Keratinocyte (primary cell): ENCODE results near the gene PLA2G6. TPM values are rescaled to one million over a fixed set of nuclear protein-coding genes. Genes with fewer than 3 reads are reported as not detected.
A peak's percentile ranks its signal among the peaks of the same experiment; 100 is the strongest.

ENCODE experiments used
- DNase-seq: peaks from one replicate; pipeline ENCODE4 v3.0.0-alpha.2; 2011; ENCODE audit warnings: low read depth, missing footprints, low spot score
- FAIRE-seq: peaks from 2 replicates; lab custom pipeline; 2011; peaks lifted over from hg19 to GRCh38; lab: Jason Lieb, UNC
- H2AFZ ChIP-seq: 2 replicates; pipeline ENCODE4 v1.6.0; 2012; ENCODE audit warnings: low read length, control low read depth, inconsistent platforms; ENCODE audit not compliant: control insufficient read depth
- H3K27ac ChIP-seq: 2 replicates; pipeline ENCODE4 v1.5.1; 2011; ENCODE audit warnings: low read length; ENCODE audit not compliant: control insufficient read depth, insufficient read depth
- H3K27me3 ChIP-seq: 3 replicates; pipeline ENCODE4 v1.6.0; 2011; ENCODE audit warnings: low read length; ENCODE audit not compliant: control insufficient read depth, insufficient read depth; ENCODE audit errors: extremely low read depth
- H3K36me3 ChIP-seq, 2 experiments: 2 replicates in 1 of 2; 3 replicates in 1 of 2; pipeline ENCODE4 v1.5.1; 2011; ENCODE audit warnings: low read length in 2 of 2, mild to moderate bottlenecking in 1 of 2; ENCODE audit not compliant: control insufficient read depth in 2 of 2, insufficient read depth in 2 of 2; ENCODE audit errors: extremely low read depth in 1 of 2
- H3K4me1 ChIP-seq: 3 replicates; pipeline ENCODE4 v1.5.1; 2011; ENCODE audit warnings: low read length; ENCODE audit not compliant: control insufficient read depth, insufficient read depth; ENCODE audit errors: extremely low read depth
- H3K4me2 ChIP-seq: 3 replicates; pipeline ENCODE4 v1.6.0; 2011; ENCODE audit warnings: low read depth, low read length; ENCODE audit not compliant: control insufficient read depth, insufficient read depth; ENCODE audit errors: extremely low read depth
- H3K4me3 ChIP-seq, 3 experiments: fragments of 200-600 bp in 1 of 3; sonication (generic) in 1 of 3; 2 replicates in 2 of 3; 3 replicates in 1 of 3; pipeline ENCODE4 v1.5.1; 2011 to 2016; ENCODE audit warnings: low read length in 3 of 3, mild to moderate bottlenecking in 3 of 3, control low read depth in 2 of 3, inconsistent platforms in 1 of 3, low read depth in 1 of 3, mixed read lengths in 1 of 3, mixed run types in 1 of 3, moderate library complexity in 1 of 3; ENCODE audit not compliant: control insufficient read depth in 2 of 3, insufficient read depth in 2 of 3; ENCODE audit errors: extremely low read depth in 1 of 3
- H3K79me2 ChIP-seq: 2 replicates; pipeline ENCODE4 v1.6.0; 2012; ENCODE audit warnings: low read length; ENCODE audit not compliant: control insufficient read depth, insufficient read depth
- H3K9ac ChIP-seq: 3 replicates; pipeline ENCODE4 v1.6.0; 2011; ENCODE audit warnings: low read length; ENCODE audit not compliant: control insufficient read depth, insufficient read depth; ENCODE audit errors: extremely low read depth
- H3K9me1 ChIP-seq: 3 replicates; pipeline ENCODE4 v1.6.0; 2011; ENCODE audit warnings: low read length; ENCODE audit not compliant: control insufficient read depth, insufficient read depth; ENCODE audit errors: extremely low read depth
- H3K9me3 ChIP-seq: 2 replicates; pipeline ENCODE4 v1.5.1; 2012; ENCODE audit warnings: low read depth, low read length; ENCODE audit not compliant: control insufficient read depth
- H4K20me1 ChIP-seq: 3 replicates; pipeline ENCODE4 v1.6.0; 2011; ENCODE audit warnings: low read length; ENCODE audit not compliant: control insufficient read depth, insufficient read depth; ENCODE audit errors: extremely low read depth
- CTCF ChIP-seq, 3 experiments: IDR thresholded peaks in 1 of 3; conservative IDR thresholded peaks in 1 of 3; optimal IDR thresholded peaks in 1 of 3; 2 replicates in 2 of 3; 3 replicates in 1 of 3; pipeline versions ENCODE3 to v1.5.1; 2011; ENCODE audit warnings: low read length in 3 of 3, mild to moderate bottlenecking in 3 of 3, moderate library complexity in 2 of 3, control low read depth in 1 of 3, inconsistent platforms in 1 of 3; ENCODE audit not compliant: insufficient read depth in 2 of 3; ENCODE audit errors: extremely low read depth in 1 of 3
- EZH2 ChIP-seq: IDR thresholded peaks from one replicate; pipeline ENCODE4 v1.6.1; 2012; ENCODE audit warnings: inconsistent platforms, mild to moderate bottlenecking, low read length, moderate library complexity
- dilution Hi-C: fragments of 300-500 bp; cut with MboI; formaldehyde crosslinking; loops from one replicate; pipeline ENCODE4 v1.7.0; 2020; ENCODE audit warnings: low sequenced_read_pairs; ENCODE audit not compliant: extremely low pct_ligation_motif_present
- polyA plus RNA-seq, 5 experiments: library from polyadenylated mRNA; depleted of rRNA in 3 of 5; stranded (reverse) in 3 of 5; stranded (forward) in 1 of 5; unstranded in 1 of 5; fragments of >200 nt; gene quantifications; 1 replicate in 1 of 5; 2 replicates in 3 of 5; 3 replicates in 1 of 5; pipeline versions ENCODE4 v1.2.1 to v1.2.3, GENCODE V29; 2011 to 2012; ENCODE audit warnings: missing spikeins in 2 of 5, low read depth in 1 of 5, low replicate concordance in 1 of 5

Gene PLA2G6
- polyA plus RNA-seq, 1 donor (not counting 4 experiments of a cell fraction or from before 2014, with no cell fraction given): 5.2 TPM

GRCh38 chr22:38215156-38216038, 33.8 kb upstream of the PLA2G6 start:
- H3K36me3 ChIP-seq: peaks cover 21 to 24% of the 10 kb centered on the region in 2 experiments
- TF ChIP-seq CTCF (optimal IDR thresholded peaks at IDR 0.05 in 1 of 3, IDR thresholded peaks at IDR 0.05 in 1 of 3, conservative IDR thresholded peaks at IDR 0.05 in 1 of 3; ENCODE audit: extremely low read depth in 1 of 3, insufficient read depth in 2 of 3, low read length in 3 of 3): no peak
- TF ChIP-seq EZH2: no peak
- dilution Hi-C loops: no loop called here
- no peak overlapping the region for H3K4me3 ChIP-seq
- peaks cover 6% of the 10 kb centered on the region for H4K20me1 ChIP-seq
- no peak overlapping the region for H3K27ac ChIP-seq
- no peak overlapping the region for H3K4me2 ChIP-seq
- no peaks in the 10 kb centered on the region for H3K27me3 ChIP-seq
- H3K4me1 ChIP-seq: peaks cover 41% of the 10 kb centered on the region
- H3K9me1 ChIP-seq: peaks cover 2% of the 10 kb centered on the region
- FAIRE-seq (no peak), DNase-seq (no peak)
- H3K9me3 ChIP-seq: no peaks in the 10 kb centered on the region
- peaks cover 22% of the 10 kb centered on the region for H3K79me2 ChIP-seq
- no peak overlapping the region for H2AFZ ChIP-seq
- H3K9ac ChIP-seq: no peak overlapping the region

- peak in 1 of 3 experiments; percentile 24 for TF ChIP-seq CTCF (optimal IDR thresholded peaks at IDR 0.05 in 1 of 3, IDR thresholded peaks at IDR 0.05 in 1 of 3, conservative IDR thresholded peaks at IDR 0.05 in 1 of 3; ENCODE audit: extremely low read depth in 1 of 3, insufficient read depth in 2 of 3, low read length in 3 of 3)
- TF ChIP-seq EZH2: no peak
- Histone ChIP-seq H3K79me2 (peaks cover 30% of the 10 kb centered on the region), H3K9me1 (peaks cover 2% of the 10 kb centered on the region), H3K4me2 (peak overlapping the region; percentile 27), H3K36me3 (peaks cover 25 to 27% of the 10 kb centered on the region in 2 experiments), H3K9me3 (no peaks in the 10 kb centered on the region), H3K27me3 (no peaks in the 10 kb centered on the region), H3K4me3 (no peak overlapping the region), H3K9ac (peak overlapping the region; percentile 15), H2AFZ (no peak overlapping the region), H4K20me1 (peaks cover 6% of the 10 kb centered on the region), H3K4me1 (peaks cover 32% of the 10 kb centered on the region), H3K27ac (no peak overlapping the region)
- dilution Hi-C loops: no loop called here
- DNase-seq (no peak), FAIRE-seq (no peak)
These were observed 32.8 kb upstream of the PLA2G6 start for GRCh38 chr22:38214302-38215056.
